Measurements from ENCODE around the gene UNC13D.
"Not testable (repeated sequence)": the region's sequence is repeated elsewhere in the genome, so short reads cannot be mapped to it uniquely, and the experiment has no call there.

Gene UNC13D

GRCh38 chr17:75819116-75819515, 25.1 kb downstream of the UNC13D start:
- DNase-seq, result no peak

DNA sequence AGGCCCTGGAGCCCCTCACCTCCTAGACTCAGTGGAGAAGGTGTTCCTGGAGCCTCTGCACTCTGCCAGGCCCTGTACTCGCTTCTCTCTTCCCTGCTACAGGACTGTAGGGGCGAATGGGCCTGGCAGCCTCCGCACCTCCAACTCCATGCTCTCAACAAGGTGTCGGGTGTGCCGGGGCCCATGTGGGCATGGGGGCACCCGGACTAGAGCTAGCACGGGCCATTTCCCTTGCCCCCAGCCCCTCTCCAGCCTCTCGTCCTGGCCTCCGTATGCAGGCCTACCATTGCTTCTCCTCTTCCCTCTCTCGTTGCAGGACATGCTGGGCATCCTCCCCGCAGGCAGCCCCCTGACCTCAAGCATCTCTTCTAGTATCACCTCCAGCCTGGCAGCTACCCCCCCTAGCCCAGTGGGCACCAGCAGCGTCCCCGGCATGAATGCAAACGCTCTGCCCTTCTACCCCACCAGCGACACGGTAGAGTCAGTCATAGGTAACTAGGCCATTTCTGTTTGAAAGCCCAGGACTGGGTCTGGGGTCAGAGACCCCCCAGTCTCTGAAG, 25.8 kb downstream of the UNC13D start:
- no peak for DNase-seq

GRCh38 chr17:75817571-75817970, 26.6 kb downstream of the UNC13D start:
- DNase-seq, result no peak

DNA sequence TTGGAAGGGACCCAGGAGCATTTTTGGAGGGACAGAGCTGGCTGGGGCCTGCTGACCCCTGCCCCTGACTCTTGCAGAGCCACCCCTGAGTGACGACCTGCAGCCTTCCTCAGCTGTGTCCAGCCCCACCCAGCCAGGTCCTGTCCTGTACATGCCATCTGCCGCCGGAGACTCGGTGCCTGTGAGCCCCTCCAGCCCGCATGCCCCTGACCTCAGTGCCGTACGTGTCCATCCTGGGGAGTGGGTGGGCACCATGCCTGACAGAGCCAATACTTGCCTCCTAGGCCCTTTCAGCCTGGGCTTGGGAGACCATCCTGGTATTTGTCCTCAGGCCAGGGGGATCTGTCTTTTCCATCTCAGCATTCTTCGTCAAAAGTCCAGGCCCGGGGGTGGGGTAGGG, 27.5 kb downstream of the UNC13D start:
- no peak for DNase-seq

- no peak for DNase-seq
Observed at GRCh38 chr17:75815399-75815798, 28.8 kb downstream of the UNC13D start.

GRCh38 chr17:75814900-75815373, 29.3 kb downstream of the UNC13D start:
- DNase-seq, result no peak

- DNase-seq, result no peak
Observed at GRCh38 chr17:75814021-75814395, 30.2 kb downstream of the UNC13D start.

DNA sequence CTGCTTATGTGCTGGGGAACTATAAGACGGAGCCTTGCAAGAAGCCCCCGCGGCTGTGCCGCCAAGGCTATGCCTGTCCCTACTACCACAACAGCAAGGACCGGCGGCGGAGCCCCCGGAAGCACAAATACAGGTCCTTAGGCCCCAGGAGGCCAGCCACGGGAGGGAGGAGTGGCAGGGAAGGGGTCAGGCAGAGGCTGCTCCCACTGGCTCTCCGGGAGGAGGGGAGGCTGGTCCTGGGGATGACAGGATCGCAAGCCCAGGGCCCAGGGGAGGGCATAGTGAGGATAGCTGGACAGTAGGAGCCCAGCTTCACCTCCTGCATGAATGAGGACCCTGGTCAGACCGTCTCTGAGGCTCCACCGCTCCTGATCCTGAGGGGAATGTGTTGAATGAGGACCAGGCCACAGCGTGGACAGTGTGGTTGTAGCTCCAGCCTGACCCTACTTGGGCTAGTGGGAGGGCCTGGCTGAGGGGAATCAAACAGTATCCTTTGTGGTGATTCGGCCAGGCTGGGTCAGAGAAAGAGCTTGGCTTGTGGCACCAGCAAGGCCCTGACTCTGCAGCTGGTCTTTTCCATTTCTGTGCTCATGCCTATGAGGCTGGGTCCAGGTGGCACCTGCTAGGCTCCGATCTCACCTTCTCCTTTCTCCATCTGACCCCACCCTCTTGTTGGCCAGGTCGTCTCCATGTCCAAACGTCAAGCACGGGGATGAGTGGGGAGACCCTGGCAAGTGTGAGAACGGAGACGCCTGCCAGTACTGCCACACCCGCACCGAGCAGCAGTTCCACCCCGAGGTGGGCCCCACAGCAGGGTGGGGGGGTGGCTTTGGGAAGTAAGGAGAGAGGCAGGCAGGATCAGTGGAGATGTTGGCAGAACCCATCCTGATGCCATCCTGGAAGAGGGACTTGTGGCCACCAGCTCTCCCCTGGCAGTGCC, 30.9 kb downstream of the UNC13D start:
- DNase-seq, result no peak

- no peak for DNase-seq
Observed at GRCh38 chr17:75812096-75813013, 31.8 kb downstream of the UNC13D start.

DNA sequence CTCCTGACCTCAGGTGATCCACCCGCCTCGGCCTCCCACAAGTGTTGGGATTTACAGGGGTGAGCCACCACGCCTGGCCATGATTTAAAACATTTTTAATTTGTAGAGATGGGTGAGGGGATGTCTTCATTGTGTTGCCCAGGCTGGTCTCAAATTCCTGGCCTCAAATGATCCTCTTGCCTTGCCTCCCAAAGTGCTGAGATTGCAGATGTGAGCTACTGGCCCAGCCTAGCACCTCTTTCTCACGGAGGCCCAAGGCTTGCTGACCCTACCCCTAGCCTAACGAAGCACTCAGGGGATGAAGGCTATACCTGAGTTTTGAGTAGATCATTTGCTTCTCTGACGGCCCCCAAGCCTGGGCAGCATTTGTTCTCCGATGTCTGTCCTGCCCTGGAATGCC, 33.0 kb downstream of the UNC13D start:
- DNase-seq, result no peak

- not testable (repeated sequence) for DNase-seq
Observed at GRCh38 chr17:75810756-75811155, 33.4 kb downstream of the UNC13D start.

DNA sequence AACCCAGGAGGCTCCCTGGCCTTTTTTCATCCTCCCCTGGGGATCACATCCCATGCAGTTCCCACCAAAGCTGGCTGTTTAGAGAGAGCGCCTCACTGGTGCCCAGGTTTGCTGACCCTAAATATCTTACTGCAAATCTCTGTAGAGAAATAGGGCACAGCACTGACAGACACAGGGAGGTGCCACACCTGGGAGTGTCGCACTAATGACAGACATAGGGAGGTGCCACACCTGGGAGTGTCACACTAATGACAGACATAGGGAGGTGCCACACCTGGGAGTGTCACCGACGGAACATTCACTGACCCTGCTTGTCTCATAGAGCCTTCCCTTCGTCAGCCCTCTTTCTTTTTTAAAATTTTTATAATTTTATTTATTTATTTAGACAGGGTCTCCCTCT, 34.0 kb downstream of the UNC13D start:
- no peak for DNase-seq

DNA sequence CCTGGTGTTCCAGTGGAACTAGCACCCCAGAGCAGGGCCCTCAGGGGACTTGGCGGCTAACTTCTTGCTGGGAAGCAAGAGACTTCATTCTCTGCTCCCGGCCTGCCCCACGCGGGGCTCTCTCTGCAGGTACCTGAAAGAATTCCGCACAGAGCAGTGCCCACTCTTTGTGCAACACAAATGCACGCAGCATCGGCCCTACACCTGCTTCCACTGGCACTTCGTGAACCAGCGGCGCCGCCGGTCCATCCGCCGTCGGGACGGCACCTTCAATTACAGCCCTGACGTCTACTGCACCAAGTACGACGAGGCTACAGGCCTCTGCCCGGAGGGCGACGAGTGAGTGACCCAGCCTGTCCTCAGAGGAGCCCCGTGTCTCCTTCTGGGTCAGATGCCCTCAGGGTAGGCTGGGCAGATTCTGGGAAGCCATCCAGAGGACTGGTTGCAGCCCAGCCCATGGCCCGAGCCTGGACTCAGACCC, 34.5 kb downstream of the UNC13D start:
- no peak for DNase-seq

- DNase-seq, result no peak
Observed at GRCh38 chr17:75808905-75809621, 35.1 kb downstream of the UNC13D start.

DNA sequence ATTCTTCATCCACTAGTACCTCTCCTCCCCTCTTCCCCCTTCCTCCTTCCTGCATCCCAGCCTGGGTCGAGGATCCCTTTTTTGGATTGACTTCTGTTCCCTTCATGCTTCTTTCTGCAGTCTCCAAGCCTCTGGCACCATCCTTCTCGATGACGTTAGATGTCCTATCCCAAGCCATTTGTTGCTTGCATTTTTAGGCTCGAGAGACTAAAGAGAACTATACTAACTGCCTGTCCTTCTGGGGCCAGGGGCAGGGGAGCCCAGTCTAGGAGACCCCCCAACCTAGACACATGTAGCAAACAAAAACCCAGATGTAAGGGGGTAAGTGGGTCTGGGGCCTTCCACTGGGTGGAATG, 35.7 kb downstream of the UNC13D start:
- no peak for DNase-seq

DNA sequence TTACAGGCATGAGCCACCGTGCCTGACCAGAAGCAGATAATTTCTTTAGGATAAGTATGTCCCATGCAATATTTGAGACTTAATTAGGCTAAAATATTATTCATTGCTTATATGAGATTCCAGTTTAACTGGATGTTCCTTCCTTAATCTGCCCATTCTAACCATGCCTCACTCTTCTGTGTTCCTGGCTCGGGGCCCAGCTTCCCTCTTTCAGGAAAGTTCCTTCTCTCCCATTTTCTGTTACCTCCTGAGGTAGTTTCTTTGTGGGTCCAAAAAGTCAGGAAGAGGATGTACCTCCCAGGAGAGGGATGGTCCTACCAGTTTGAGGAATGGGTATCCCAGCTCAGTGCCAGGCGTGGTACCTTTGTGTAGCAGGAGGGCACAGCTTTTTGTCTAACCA, 36.3 kb downstream of the UNC13D start:
- no peak for DNase-seq

DNA sequence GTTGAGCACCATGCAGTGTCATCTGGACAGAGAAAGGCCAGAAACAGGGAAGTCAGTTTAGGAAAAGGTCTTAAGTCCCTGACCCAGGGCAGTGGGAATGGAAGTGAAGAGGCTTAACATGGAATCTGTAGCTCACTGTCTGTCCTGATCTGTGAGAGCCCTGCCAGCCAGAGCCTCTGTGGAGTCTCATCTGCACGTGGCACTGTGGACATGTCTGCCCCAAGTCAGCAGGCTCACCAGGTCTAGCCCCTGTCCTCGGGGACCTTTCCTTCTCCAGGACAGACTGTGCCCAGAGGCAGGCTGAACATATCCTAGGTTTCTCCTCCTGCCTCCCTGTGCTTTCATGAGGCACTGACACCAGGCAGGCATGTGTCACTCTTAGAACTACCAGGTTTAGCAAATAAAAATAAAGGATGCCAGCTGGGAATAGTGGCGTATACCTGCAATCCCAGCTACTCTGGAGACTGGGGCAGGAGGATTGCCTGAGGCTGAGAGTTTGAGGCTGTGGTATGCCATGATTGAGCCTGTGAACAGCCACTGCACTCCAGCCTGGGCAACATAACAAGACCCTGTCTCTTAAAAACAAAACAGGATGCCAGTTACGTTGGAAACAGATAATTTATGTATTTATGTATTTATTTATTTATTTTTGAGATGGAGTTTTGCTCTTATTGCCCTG, 37.2 kb downstream of the UNC13D start:
- DNase-seq, result no peak

GRCh38 chr17:75803883-75804282, 40.3 kb downstream of the UNC13D start:
- no peak for DNase-seq

DNA sequence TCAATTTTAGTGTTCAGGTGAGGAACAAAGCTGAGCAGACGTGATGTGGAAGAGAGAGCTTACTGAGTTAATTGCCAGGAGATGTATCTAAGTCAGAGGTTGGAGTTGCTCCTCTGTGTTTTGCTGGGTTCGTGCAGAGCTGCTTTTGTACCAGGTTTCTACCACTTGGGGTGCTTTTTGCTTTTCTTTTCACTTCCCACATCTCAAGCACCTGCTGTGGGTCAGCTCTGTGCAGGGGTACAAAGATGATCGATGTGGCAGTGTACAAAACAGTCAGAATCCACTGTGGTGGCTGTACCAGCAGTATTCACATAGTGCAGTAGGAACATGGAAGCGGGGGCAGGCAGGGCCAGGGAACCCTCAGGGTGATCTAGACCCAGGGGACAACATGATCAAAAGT, 44.8 kb downstream of the UNC13D start:
- DNase-seq, result no peak

- DNase-seq, result no peak
Observed at GRCh38 chr17:75795820-75796607, 48.2 kb downstream of the UNC13D start.

DNA sequence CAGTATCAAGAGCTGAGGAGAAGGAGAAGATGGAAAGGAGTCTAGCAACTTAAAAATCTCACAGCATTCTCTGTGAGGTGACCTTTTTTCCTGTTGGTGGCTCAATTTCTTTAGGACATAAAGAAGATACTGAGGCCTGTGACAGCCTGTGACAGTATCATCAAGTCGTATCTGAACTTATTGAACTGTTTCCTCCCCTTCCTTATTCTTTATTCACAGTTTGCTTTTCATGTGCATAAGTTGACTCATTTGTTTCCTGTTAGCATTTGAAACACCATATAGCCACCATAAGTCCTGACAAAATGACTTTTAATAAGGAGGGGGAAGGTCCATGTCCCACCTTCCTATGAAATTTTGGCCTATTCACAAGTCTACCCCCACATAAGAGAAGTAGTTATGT, 50.7 kb downstream of the UNC13D start:
- DNase-seq, result no peak

Measured in NCI-H524 (cell line).